Measurements from ENCODE around the gene UNC119B. TPM values are rescaled to one million over a fixed set of nuclear protein-coding genes. Genes with fewer than 3 reads are reported as not detected.

The UNC119B gene
- total and polyA plus RNA-seq, 7 donors, result 4.3 to 10.9 (median 8.2) TPM

DNA sequence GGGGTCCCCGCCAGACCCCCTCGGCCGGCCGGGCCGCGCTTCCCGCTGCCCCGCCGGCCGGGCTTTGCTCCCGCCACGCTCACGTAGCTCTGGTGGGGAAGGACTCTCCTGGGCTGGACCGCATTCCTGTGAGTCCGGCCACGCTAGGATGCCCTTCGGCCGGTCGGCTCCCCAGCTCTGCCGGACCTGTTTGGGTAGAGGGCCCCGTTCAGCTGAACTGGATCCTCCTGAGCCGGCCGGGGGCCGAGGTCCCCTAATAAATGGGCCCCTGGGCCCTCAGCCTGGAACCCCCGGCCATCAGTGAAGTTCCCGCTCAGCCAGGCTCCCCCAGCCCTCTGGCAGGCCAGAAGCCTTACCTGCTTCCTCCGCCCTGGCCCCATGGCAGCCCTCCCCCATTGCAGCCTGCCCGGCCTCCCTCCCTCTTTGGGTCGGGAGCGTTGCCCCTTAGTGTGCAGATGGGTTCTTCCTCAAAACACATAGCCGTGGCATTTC lies 593 bp downstream of the UNC119B start:
- intact Hi-C loops (cut with DNase I), result loop anchor here (2.0 to 5.0 kb wide), 3 partner anchors 22 to 261 kb away; partner anchors contain the start of gene POP5 (in 1 of the 2)
- 1 to 6% (median 1%) methylated on average over 28 to 31 of the region's 31 CpGs for WGBS, 3 donors
- DNase-seq, result peak in 1 of 2 donors; percentile 60

DNA sequence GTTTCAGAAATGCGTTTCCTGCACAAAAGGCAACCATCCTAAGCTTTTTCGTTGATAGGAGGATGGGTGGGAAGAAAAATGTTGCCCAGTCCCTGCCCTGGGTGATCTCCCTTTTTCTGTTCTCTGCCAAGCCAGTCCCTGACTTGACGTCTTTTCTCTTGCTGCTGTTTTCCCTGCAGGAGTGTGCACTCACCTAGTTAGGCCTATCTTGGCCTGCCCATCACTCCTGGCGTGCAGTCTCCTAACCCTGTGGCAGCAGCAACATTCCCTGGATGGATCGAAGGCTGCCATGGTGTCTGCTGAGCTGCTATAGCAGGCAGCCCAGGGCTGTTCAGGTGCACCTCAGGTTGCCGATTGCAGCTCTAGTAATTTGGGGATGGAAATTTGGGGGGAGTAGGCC lies 1.2 kb downstream of the UNC119B start:
- Histone ChIP-seq H3K4me1 (peaks cover 18% of the 10 kb centered on the region), H3K9me3 (no peaks in the 10 kb centered on the region), H3K36me3 (ENCODE audit: insufficient read depth in 1 of 2, low read depth in 1 of 2) (peaks cover 0 to 33% of the 10 kb centered on the region in 2 donors), H3K27me3 (ENCODE audit: insufficient read depth in 3 of 3, low read length in 2 of 3) (no peaks in the 10 kb centered on the region), H3K27ac (peak overlapping the region; percentile 85), H3K4me3 (peak overlapping the region; percentile 92)
- TF ChIP-seq, protein P1, sequence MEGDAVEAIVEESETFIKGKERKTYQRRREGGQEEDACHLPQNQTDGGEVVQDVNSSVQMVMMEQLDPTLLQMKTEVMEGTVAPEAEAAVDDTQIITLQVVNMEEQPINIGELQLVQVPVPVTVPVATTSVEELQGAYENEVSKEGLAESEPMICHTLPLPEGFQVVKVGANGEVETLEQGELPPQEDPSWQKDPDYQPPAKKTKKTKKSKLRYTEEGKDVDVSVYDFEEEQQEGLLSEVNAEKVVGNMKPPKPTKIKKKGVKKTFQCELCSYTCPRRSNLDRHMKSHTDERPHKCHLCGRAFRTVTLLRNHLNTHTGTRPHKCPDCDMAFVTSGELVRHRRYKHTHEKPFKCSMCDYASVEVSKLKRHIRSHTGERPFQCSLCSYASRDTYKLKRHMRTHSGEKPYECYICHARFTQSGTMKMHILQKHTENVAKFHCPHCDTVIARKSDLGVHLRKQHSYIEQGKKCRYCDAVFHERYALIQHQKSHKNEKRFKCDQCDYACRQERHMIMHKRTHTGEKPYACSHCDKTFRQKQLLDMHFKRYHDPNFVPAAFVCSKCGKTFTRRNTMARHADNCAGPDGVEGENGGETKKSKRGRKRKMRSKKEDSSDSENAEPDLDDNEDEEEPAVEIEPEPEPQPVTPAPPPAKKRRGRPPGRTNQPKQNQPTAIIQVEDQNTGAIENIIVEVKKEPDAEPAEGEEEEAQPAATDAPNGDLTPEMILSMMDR (IDR thresholded peaks at IDR 0.05), result no peak
- intact Hi-C loops (cut with DNase I), result loop anchor here (2.0 to 5.0 kb wide), 3 partner anchors 23 to 261 kb away; partner anchors contain the start of gene POP5 (in 1 of the 2)
- no peak for ATAC-seq
- DNase-seq, result no peak
- WGBS, 3 donors, result 25 to 50% (median 34%) methylated on average over 6 of the region's 6 CpGs

More for the DNA sequence above, 593 bp downstream of the UNC119B start:
- peak overlapping the region; percentile 85 for H3K27ac ChIP-seq
- peaks cover 18% of the 10 kb centered on the region for H3K4me1 ChIP-seq
- no peaks in the 10 kb centered on the region for H3K27me3 ChIP-seq (ENCODE audit: insufficient read depth in 3 of 3, low read length in 2 of 3)
- H3K36me3 ChIP-seq (ENCODE audit: insufficient read depth in 1 of 2, low read depth in 1 of 2), result peaks cover 0 to 27% of the 10 kb centered on the region in 2 donors
- peak in 3 of 4 donors; percentile 12 to 21 (median 19) for ATAC-seq
- TF ChIP-seq, protein P1 (IDR thresholded peaks at IDR 0.05), result no peak
- no peaks in the 10 kb centered on the region for H3K9me3 ChIP-seq
- H3K4me3 ChIP-seq, result peak overlapping the region; percentile 92

DNA sequence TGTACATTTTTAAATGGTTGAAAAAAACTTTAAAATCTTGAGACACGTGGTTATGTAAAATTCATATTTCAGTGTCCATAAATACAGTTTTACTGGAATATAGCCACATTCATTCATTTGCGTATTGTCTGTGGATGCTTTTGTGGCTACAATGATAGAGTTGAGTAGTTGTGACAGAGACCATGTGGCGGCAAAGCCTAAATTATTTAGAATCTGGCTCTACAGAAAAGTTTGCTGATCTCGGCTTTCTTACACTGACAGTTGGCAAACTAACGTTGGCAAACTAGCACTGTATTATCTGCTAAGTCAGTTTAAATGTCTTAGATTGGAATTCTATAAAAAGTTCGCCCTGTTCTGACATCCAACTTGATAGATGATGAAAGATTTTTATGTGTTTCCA lies 2.4 kb downstream of the UNC119B start:
- 69 to 82% (median 74%) methylated on average over 6 of the region's 6 CpGs for WGBS, 3 donors
- ATAC-seq (no peak), DNase-seq (no peak)
- H3K4me1 ChIP-seq, result peaks cover 18% of the 10 kb centered on the region
- H3K36me3 ChIP-seq (ENCODE audit: insufficient read depth in 1 of 2, low read depth in 1 of 2), result peaks cover 0 to 45% of the 10 kb centered on the region in 2 donors
- H3K9me3 ChIP-seq, result no peaks in the 10 kb centered on the region
- TF ChIP-seq, protein P1 (IDR thresholded peaks at IDR 0.05), result no peak
- intact Hi-C loops (cut with DNase I), result loop anchor here (2.0 to 5.0 kb wide), 3 partner anchors 66 to 260 kb away; partner anchors contain the start of gene POP5 (in 1 of the 2)
- no peak overlapping the region for H3K4me3 ChIP-seq
- no peak overlapping the region for H3K27ac ChIP-seq
- no peaks in the 10 kb centered on the region for H3K27me3 ChIP-seq (ENCODE audit: insufficient read depth in 3 of 3, low read length in 2 of 3)

DNA sequence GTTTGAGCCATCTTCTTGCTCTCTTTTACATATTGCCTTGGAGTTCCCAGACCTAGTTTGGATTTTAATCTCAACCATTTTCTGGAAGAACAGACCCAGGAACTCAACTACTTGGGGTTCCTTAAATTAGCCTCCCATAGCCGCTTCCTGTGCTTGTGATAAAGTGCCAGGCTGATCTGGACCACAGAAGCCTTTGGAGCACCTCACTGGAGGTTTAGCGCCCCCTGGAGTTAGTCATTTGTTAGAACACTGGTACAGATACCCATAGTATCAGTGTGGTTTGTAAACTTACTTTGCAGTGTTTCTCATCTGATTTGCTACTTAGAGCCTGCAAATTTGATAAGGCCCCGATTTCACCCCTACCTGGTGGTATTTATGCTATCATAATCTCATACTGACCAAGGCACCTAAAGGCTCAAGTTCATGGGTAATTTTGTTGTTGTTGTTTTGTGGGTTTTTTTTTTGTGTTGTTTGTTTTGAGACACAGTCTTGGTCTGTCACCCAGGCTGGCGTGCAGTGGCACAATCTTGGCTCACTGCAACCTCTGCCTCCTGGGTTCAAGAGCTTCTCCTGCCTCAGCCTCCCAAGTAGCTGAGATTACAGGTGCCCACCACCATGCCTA lies 3.7 kb downstream of the UNC119B start:
- 19 to 24% (median 20%) methylated on average over 4 of the region's 4 CpGs for WGBS, 3 donors
- intact Hi-C loops (cut with DNase I), result loop anchor here (1.0 to 5.0 kb wide), 4 partner anchors 67 to 258 kb away; partner anchors contain the start of gene POP5 (in 1 of the 2)
- DNase-seq (peak; percentile 47 to 63), ATAC-seq (peak; percentile 71 to 86 (median 76))
- TF ChIP-seq, protein P1 (IDR thresholded peaks at IDR 0.05), result peak; percentile 90
- no peak overlapping the region for H3K27ac ChIP-seq
- H3K27me3 ChIP-seq (ENCODE audit: insufficient read depth in 3 of 3, low read length in 2 of 3), result no peaks in the 10 kb centered on the region
- H3K9me3 ChIP-seq, result no peaks in the 10 kb centered on the region
- peaks cover 18% of the 10 kb centered on the region for H3K4me1 ChIP-seq
- peaks cover 4 to 58% of the 10 kb centered on the region in 2 donors for H3K36me3 ChIP-seq (ENCODE audit: insufficient read depth in 1 of 2, low read depth in 1 of 2)
- no peak overlapping the region for H3K4me3 ChIP-seq
